Astrocyte of the hippocampus (primary cell): ENCODE data around the gene KCNJ1.
A peak's percentile ranks its signal among the peaks of the same experiment; 100 is the strongest.

Experiments used
- DNase-seq: peaks from one replicate; pipeline ENCODE4 v3.0.0; 2011; ENCODE audit warnings: low read depth, low spot score

Gene KCNJ1

DNA sequence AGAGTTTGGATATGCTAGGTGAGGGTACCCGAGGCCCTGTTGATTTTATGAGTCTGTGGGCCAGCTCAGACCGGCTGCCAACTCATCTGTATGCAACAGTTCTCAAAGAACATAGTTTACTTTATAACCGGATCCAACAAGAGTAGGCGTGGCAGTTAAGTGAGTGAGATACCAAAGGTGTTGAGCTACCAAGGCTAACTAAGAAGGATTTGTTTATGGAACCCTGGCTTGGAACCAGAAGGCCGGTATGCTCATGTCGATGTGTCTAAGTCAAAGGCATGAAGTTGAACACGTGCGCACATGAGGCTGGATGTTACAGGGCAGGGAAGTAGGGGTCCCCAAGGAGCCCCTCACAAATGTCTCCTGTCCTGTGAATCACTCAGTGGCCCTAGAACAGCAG is at the start of gene KCNJ1:
KCNJ1 (minus strand) TSS at position 20 of the 400 bp plus-strand sequence. CDS start 27,053 bp downstream, outside the sequence.
- no peak for DNase-seq

DNA sequence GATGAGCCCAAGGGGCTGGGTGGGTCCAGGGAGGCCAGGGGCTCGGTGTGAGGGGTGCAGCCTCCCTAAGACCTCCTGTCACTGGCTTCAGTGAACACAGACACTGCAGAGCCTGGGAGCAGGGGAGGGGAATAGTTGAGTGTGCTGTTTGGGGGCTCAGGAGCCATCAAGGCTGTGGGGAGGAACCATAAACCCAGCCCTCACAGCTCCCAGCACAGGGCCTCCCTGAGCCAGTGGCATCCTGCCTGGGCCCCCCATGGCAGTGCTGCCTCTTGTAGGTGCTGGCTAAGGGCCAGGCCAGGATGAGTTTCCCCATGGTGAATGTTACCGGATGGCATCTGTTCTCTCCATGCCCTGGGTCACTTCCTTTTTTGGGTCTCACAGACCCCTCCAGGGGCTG is 49.6 kb upstream of the KCNJ1 start:
- DNase-seq: no peak

DNA sequence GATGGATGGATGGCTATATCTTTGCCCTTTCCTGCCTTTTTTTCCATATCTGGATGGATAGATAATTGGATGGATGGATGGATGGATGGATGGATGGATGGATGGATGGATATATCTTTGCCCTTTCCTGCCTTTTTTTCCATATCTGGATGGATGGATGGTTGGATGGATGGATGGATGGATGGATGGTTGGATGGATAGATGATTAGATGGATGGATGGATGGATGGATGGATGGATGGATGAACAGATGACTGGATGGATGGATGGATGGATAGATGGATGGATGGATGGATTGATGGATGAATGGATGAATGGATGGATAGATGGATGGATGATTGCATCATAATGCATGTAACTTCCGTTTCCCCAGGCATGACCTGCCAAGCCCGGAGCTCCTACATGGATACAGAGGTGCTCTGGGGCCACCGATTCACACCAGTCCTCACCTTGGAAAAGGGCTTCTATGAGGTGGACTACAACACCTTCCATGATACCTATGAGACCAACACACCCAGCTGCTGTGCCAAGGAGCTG is 49.0 kb upstream of the KCNJ1 start:
- no peak for DNase-seq

DNA sequence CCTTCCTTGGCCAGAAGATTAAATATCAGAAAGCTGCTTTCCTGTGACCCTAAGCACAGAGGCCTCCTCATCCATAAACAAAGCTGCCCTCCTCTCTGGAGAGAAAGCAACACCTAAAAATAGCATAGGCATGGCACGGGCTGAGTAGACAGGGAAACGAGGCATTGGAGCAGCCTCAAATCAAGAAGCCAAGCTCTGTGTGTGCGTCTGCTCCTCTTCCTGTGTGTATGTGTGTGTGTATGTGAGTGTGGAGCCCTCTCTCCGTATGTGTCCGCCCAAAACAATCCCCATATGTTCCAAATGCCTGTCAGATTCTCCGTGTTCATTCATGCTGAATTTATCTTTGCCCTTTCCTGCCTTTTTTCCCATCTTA is 48.0 kb upstream of the KCNJ1 start:
- DNase-seq: no peak

DNA sequence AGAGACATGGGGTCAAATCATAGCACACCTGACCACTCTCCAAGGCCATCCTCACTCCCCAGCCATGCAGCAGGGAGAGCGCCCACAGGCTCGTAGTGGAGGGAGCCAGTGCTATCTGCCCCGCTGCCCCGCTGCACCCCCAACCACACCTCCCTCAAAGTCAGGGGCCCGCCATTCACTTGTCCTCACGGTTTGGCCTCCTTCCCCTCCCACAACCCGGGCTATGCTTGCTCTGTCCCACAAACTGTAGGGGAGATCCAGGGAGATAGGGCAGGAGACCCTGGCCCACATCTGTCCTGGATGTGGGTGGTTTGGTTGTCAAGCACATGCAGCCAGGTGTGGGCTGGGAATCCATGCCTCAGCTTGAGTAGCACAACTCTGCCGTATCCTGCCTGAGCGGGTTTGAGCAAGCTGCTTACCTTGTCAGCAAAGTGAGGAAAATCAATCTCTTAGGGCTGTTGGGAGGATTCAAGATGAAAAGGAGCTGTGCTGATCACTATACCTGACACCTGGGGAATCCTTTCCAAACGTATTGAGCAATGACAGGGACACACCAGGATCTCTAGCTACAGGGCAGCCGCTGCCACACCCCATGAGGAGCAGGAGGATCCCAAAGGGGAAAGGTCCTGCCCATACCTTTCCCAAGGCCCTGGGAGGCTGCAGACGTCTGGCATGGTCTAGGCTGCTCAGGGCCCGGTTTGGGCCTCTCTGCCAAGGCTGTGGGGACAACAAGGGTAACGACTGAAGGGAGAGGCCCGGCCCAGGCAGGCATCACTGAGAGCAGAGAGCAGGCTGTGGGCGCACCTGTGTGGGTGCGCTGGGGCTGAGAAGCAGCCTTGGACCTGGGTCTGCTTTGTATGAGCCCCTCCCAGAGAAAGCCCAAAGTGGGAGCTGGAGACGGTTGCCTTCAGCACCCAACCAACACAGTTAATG is 47.4 kb upstream of the KCNJ1 start:
- DNase-seq: no peak

DNA sequence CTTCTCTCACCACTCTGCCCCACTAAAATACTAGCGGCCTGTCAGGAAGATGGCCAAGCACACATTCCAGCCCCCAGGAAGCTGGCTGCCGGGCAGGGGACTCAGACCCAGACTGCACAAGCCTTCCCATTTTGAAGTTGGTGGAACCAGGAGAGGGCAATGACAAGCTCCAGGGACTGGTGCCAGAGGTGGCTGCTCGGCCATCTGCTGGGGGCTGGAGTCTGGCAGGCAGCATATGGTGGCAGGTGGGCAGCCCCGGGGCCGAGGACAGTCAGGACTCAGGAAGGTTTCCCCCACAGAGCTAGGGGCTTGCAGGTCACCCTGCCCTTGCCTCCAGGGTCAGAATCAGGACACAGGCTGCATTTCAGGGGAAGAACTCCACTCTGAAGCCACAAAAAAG is 46.7 kb upstream of the KCNJ1 start:
- DNase-seq: no peak

DNA sequence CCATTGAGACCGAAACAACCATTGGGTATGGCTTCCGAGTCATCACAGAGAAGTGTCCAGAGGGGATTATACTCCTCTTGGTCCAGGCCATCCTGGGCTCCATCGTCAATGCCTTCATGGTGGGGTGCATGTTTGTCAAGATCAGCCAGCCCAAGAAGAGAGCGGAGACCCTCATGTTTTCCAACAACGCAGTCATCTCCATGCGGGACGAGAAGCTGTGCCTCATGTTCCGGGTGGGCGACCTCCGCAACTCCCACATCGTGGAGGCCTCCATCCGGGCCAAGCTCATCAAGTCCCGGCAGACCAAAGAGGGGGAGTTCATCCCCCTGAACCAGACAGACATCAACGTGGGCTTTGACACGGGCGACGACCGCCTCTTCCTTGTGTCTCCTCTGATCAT is 44.6 kb upstream of the KCNJ1 start:
- no peak for DNase-seq

DNA sequence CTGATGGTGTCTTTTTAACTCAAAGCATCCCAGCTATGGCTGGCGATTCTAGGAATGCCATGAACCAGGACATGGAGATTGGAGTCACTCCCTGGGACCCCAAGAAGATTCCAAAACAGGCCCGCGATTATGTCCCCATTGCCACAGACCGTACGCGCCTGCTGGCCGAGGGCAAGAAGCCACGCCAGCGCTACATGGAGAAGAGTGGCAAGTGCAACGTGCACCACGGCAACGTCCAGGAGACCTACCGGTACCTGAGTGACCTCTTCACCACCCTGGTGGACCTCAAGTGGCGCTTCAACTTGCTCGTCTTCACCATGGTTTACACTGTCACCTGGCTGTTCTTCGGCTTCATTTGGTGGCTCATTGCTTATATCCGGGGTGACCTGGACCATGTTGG is 44.1 kb upstream of the KCNJ1 start:
- no peak for DNase-seq

DNA sequence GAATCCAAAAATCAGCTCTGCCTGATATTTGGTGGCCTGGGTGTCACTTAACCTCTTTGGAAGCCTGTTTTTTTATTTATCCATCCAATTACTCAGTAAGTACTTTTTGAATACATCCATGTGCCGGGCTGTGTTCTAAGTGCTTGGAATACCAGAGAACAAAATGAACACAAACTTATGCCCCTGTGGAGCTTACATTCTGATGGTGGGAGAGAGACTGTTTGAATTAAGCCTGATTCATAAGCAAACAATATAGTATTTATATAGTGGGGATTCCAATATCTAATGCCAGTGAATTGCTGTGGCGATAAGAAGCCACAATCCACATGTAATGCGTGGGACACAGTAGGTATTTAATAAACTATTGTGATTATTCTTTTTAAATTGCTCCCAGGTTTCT is 43.5 kb upstream of the KCNJ1 start:
- no peak for DNase-seq

DNA sequence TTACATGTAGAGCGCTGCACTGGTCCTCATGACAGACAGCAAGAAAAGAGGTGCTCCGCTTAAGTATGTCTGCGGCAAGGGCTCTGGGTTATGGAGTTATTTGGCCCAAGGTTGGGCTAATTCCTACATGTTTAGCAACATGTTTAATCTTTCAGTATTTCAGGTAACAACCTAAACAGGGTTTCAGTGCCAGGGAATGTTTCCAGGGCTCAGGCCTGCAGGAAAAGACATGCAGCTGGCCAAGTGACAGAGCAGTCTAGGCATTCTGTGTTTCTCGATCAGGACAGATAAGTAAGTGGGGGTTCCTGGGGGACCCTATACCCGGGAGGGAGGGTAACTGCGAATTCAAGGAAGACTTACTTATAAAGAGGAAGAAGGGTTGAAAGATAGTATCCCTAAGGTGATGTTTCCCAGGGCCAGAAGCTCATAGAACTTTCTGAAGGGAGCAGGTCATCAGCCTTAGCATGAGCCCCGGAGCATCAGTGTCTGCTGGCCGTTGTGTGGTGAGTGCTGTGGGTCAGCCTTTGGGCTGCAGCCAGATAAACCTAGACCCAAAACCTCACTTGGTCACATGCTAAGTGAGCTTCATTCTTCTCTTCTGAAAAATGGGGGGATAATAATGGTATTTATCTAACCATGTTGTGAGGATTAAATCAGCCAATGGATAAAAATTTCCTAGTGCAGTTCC is 42.5 kb upstream of the KCNJ1 start:
- DNase-seq: no peak

DNA sequence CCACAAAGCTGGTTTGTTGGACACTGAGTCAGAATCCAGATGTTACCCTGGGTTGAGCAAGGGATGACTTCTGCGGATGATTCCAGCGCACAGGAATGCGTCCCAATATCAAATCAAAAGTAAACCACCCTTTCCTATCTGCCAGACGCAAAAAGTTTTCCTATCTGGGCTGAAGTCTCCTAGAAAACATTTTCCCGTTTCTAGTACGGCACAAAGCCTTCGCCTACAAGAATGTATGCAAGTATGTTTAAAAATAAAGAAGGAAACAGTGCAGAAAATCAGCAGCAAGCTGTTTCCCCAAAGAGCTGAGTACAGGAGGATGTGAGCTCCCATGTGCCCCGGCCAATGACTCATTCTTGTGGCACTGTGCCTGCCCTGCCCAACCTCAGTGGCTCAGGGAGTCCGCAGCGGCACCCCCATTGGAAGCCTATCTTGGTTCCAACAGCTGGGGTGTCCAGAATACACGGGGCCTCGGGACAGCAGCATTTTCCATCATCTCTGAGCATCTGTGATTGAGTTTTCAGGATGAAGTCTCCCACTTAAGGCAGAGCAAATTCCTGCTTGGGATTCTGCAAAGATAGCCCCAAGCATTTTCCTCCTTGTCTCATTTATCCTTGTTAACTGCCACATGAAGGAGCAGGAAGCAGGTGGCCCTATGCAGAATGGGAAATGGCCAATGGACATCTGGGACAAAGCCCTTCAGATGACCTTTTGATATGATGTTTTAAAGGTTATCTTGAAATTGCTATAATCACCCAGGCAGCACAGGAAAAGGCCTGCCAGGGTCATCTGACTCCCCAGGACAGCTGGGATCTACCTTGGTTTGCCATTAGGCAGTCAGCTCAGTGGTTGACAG is 41.5 kb upstream of the KCNJ1 start:
- DNase-seq: peak; percentile 69

DNA sequence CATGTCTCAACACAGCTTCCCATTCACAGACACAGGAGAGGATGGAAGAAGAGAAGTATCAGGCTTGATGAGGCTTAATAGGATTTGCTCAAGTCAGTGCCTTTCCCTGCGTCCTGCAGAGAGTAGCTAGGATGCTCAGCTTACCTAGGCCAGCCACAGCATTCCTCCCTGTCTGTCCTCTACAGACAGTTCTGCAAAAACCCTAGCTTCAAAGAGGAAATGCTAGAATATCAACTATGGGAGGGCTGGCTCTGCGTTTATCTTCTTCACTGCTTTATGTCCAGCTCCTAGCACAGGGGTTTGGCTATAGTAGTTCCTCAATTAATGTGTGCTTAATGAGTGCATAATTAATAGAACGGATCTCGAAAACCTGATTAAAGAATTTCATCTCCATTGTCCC is 40.5 kb upstream of the KCNJ1 start:
- no peak for DNase-seq

DNA sequence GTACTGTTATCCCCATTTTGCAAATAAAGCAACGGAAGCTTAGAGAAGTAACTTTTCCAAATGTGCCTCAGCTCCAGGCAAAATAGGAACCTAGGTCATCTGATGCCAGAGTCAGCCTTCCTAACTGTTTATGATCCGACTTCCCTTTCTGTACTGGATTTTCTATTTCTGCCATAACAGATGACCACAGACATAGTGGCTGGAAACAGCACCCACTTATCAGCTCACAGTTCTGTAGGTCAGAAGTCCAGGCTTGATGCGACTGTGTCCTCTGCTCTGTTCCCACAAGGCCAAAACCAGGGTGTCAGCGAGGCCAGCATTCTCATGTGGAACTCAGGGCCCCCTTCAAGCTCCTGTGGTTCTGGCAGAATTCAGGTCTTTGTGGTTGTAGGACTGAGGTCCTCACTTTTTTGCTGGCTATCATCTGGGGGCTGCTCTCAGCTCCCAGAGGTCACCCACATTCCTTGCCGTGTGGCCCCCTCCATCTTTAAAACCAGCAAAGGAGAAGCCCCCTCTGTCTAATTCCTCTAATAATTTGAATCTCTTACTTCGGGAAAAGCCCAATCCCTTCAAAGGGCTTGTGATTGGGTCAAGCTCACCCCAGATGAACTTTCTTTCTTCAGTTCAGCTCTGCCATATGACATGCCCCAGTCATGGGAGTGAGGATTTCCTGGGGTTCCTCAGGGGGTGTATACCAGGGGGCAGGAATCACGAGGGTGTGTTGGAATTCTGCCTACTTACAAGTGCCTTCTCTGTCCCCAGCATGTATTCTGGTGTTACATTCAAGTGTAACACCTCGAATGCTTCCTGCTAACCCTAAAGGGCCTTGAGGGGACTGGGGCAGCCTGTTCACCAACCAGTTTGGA is 39.3 kb upstream of the KCNJ1 start:
- DNase-seq: no peak

DNA sequence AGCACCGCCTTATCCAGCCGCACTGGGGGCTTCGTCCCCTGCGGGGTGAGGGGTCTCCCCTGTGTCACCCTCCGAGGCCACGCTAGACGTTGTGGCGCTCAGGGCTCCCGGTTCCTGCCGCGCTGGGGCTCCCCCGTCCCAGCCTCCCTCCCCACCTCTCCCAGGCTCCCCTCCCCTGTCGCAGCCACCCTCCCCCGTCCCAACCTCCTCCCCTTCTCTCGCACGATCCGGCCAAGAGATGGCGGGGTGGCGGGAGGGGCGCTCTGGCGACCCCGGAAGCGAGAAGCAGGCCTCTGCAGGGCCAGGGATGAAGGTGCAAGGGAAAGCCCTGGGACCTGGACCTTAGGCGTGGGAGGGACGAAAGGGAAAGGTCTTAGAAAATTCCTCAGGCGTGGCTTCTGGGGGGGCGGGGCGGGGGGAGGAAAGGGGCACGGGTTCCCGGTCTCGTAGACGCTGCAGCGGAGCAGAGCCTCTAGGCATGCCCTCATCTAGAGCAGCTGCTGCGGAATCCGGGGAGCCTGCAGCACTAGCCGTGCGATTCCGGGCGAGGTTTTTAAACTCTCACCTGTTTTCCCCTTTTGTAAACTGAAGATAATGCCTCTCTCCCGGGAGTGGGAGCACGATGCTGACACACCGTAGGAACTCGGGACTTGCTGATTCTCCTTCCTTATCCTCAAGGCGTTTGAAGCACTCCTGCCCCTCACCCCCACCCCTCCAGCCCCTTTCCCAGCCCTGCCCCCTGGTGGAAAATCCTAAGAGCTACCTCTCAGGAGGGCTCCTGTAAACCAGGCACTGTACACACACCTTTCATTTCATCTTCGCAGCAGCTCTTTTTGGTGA is 38.5 kb upstream of the KCNJ1 start:
- peak; percentile 58 for DNase-seq

DNA sequence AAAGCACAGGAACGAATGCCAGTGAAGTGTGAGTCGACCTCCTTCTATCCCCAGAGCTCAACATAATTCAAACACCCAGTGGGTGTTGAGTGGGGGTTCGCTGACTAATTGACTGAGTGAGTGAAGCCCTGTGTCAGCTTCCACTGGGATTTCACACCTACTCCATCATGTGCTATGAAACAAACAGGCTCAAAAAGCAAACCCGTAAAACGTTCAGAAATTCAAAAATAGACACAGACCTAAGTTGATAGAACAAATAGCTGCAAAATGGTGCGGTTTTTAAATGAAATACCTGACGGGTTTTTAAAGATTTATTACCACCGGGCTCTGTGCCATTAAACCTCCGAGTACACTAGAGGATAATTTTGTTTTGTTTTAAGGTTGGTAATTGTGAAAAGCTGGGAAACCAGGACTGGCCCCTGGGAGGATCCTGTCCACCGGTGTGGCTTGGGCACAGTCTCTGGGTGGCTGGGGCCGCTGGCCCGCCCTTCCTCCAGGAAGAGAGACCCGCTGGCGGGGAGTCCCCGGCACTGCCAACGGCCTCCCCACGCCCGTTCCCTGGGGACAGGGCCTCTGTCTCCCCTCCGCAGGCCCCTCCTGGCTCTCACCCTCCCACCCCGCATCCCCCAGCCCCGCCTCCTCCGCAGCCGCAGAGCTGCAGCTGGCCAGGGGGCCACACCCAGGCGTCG is 37.7 kb upstream of the KCNJ1 start:
- DNase-seq: peak; percentile 38

DNA sequence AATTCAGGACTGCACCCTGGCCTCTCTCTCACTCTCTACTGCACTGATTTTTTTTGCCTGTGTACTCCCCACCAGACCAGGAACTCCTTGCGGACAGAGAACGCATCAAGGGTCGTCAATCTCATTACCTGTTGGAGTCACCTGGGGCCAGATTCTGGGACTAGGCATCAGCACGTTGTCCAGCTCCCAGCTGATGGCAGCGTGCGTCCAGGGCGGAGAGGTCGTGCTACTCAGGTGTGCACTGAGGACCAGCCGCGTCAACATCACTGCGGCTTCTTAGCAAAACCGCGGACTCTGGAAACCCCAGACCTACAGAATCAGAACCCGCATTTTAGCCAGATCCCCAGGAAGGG is 37.2 kb upstream of the KCNJ1 start:
- no peak for DNase-seq

DNA sequence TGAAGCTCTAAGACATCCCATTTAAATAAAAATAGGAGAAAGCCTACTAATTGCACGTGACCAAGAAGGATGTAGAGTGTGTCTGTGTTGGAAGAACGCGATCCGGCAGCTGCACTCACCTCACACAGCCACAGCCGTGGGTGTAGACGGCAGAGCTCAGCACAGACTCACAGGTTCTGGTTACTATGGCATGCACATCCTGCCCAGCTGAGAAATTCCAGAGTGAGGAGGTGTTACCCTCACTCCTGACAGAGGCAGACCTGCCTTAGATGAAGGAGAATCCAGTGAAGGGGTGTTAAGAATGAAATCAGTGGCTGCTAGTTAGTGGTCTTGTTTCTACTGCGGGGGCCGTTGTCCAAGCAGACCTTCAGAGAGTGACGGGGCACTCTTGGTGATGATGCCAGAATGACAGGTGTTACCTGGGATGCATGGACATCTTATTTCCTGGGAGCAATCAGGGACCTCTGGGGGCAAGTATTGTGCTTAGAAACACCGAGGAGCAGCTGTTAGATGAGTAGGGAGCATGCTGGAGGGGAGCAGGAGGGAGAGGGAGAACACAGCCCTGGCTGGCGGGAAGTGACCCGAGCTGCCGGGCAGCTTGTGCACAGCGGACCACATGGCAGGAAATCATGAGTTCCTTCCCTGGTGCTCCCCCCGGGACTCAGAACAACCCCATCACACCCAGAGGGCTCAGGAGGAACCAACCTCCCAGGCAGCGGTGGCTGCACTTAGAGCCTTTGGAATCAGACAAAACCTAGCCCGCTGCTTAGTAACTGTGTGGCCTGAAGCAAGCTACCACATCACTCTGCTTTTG is 36.4 kb upstream of the KCNJ1 start:
- peak; percentile 63 for DNase-seq

DNA sequence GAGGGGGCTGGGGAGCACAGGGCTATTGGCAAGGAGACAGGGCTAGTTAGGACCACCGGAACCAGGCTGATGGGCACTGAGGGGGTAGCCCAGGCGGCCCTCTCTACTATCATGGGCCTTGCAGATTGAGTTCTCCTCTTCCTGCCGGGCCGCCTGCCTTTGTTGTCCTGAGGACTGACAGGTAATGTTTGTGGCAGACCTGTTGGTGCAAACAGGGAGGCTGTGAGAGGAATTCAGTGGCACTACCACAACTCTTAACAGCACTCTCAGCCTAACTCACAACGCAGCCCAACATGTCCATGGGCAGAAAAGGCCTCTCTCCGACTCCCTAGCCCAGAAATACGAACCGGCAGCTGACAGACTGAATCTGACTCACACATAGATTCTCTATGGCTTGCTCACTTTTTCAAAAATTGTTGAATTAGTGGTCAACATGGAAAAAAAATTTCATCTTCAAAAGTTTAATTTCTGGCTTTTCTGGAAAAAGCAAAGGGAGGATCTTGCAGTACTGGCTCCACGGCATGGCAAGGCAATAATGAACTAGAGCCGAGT is 35.5 kb upstream of the KCNJ1 start:
- peak; percentile 53 for DNase-seq
